Activated CD8-positive, alpha-beta T cell treated with anti-CD3 and anti-CD28 coated beads, Interleukin-2, amount 10 ng/mL, durations not matched to agents 7 days and 5 days (primary cell): ENCODE data around the gene SMU1. TPM values are rescaled to one million over a fixed set of nuclear protein-coding genes. Genes with fewer than 3 reads are reported as not detected.
"Not testable (repeated sequence)": the region's sequence is repeated elsewhere in the genome, so short reads cannot be mapped to it uniquely, and the experiment has no call there.

Experiments
- ATAC-seq: fragments of 150-1000 bp; cut with Tn5 transposase; one replicate; pipeline ENCODE4 v1.10.0; 2021; ENCODE audit warnings: moderate library complexity
- CTCF ChIA-PET: fragments of 350-600 bp; sonication (Branson Sonifier 250); formaldehyde crosslinking; loops from one replicate; lab custom pipeline; 2021; ENCODE audit warnings: antibody characterized with exemption; lab: Charles Lee
- POLR2A ChIA-PET: fragments of 350-600 bp; sonication (Branson Sonifier 250); formaldehyde crosslinking; loops from one replicate; lab custom pipeline; 2021; ENCODE audit warnings: antibody characterized with exemption; lab: Charles Lee
- DNase-seq: peaks from one replicate; pipeline ENCODE4 v3.0.0-alpha.2; 2020
- H3K27ac Mint-ChIP-seq: one replicate; pipeline ENCODE4 v1.8.0; 2021; ENCODE audit warnings: mild to moderate bottlenecking, mixed read lengths
- H3K27me3 Mint-ChIP-seq: one replicate; pipeline ENCODE4 v1.8.0; 2021; ENCODE audit warnings: low read depth, mixed read lengths
- H3K36me3 Mint-ChIP-seq: one replicate; pipeline ENCODE4 v1.8.0; 2021; ENCODE audit warnings: low read depth, mixed read lengths
- H3K4me1 Mint-ChIP-seq: one replicate; pipeline ENCODE4 v1.8.0; 2021; ENCODE audit warnings: low read depth, mixed read lengths
- H3K4me3 Mint-ChIP-seq: one replicate; pipeline ENCODE4 v1.8.0; 2021; ENCODE audit warnings: mild to moderate bottlenecking, mixed read lengths
- H3K9me3 Mint-ChIP-seq: one replicate; pipeline ENCODE4 v1.8.0; 2022; ENCODE audit warnings: mixed read lengths; ENCODE audit not compliant: insufficient read depth
- total RNA-seq, 2 experiments: library from RNA; stranded (reverse); gene quantifications; one replicate each; pipeline ENCODE4 v1.2.3, GENCODE V29; 2021

SMU1 gene
- total RNA-seq, 2 experiments from 2014 or later = 21.7 to 22.6 TPM

- peaks cover 42% of the 10 kb centered on the region for H3K36me3 Mint-ChIP-seq
- H3K4me1 Mint-ChIP-seq = peaks cover 47% of the 10 kb centered on the region
- no peaks in the 10 kb centered on the region for H3K27me3 Mint-ChIP-seq
- no peaks in the 10 kb centered on the region for H3K9me3 Mint-ChIP-seq
- DNase-seq (no peak), ATAC-seq (no peak)
- CTCF ChIA-PET = no interaction called here
- POLR2A ChIA-PET = interaction anchor here (2.6 to 4.6 kb wide), 4 partner anchors 10 to 498 kb away, joined by 14 to 77 read pairs (median 33); partner anchors contain the start of genes APTX, RIGI and SMU1
- H3K27ac Mint-ChIP-seq = peak overlapping the region; percentile 91
- peak overlapping the region; percentile 96 for H3K4me3 Mint-ChIP-seq
These were observed 52.8 kb downstream of the SMU1 start for GRCh38 chr9:33023661-33024060.

GRCh38 chr9:33022755-33023154, 53.7 kb downstream of the SMU1 start:
- Mint-ChIP-seq H3K36me3 (peaks cover 34% of the 10 kb centered on the region), H3K9me3 (no peaks in the 10 kb centered on the region), H3K27ac (peak overlapping the region; percentile 57), H3K4me3 (no peak overlapping the region), H3K4me1 (peaks cover 39% of the 10 kb centered on the region), H3K27me3 (no peaks in the 10 kb centered on the region)
- ChIA-PET CTCF (interaction anchor here (0.6 kb wide), 1 partner anchor 18 kb away, joined by 3 read pairs; no protein-coding TSS in a partner anchor), POLR2A (interaction anchor here (0.5 to 4.6 kb wide), 2 partner anchors 21 to 268 kb away, joined by 3 to 77 read pairs; partner anchors contain the start of genes APTX and NFX1)
- no peak for ATAC-seq
- DNase-seq = no peak

- no peaks in the 10 kb centered on the region for H3K9me3 Mint-ChIP-seq
- CTCF ChIA-PET = interaction anchor here (0.6 kb wide), 1 partner anchor 18 kb away, joined by 3 read pairs; no protein-coding TSS in a partner anchor
- H3K27ac Mint-ChIP-seq = no peak overlapping the region
- peaks cover 39% of the 10 kb centered on the region for H3K4me1 Mint-ChIP-seq
- ATAC-seq (no peak), DNase-seq (no peak)
- H3K27me3 Mint-ChIP-seq = no peaks in the 10 kb centered on the region
- POLR2A ChIA-PET = interaction anchor here (0.5 to 4.6 kb wide), 2 partner anchors 21 to 268 kb away, joined by 3 to 77 read pairs; partner anchors contain the start of genes APTX and NFX1
- H3K36me3 Mint-ChIP-seq = peaks cover 30% of the 10 kb centered on the region
- no peak overlapping the region for H3K4me3 Mint-ChIP-seq
These were observed 54.2 kb downstream of the SMU1 start for GRCh38 chr9:33022303-33022702.

GRCh38 chr9:33019797-33020196, 56.7 kb downstream of the SMU1 start:
- ChIA-PET POLR2A (interaction anchor here (0.5 kb wide), 1 partner anchor 591 kb away, joined by 4 read pairs; no protein-coding TSS in a partner anchor), CTCF (interaction anchor here (1.1 kb wide), 1 partner anchor 9 kb away, joined by 3 read pairs; no protein-coding TSS in a partner anchor)
- H3K4me1 Mint-ChIP-seq = peaks cover 25% of the 10 kb centered on the region
- H3K9me3 Mint-ChIP-seq = no peaks in the 10 kb centered on the region
- H3K4me3 Mint-ChIP-seq = no peak overlapping the region
- no peaks in the 10 kb centered on the region for H3K27me3 Mint-ChIP-seq
- H3K36me3 Mint-ChIP-seq = peaks cover 16% of the 10 kb centered on the region
- no peak overlapping the region for H3K27ac Mint-ChIP-seq
- ATAC-seq (no peak), DNase-seq (no peak)

GRCh38 chr9:33017283-33018041, 59.0 kb downstream of the SMU1 start:
- CTCF ChIA-PET = no interaction called here
- H3K4me1 Mint-ChIP-seq = peaks cover 5% of the 10 kb centered on the region
- no peak overlapping the region for H3K4me3 Mint-ChIP-seq
- ATAC-seq (no peak), DNase-seq (no peak)
- no peaks in the 10 kb centered on the region for H3K27me3 Mint-ChIP-seq
- H3K9me3 Mint-ChIP-seq = no peaks in the 10 kb centered on the region
- H3K27ac Mint-ChIP-seq = no peak overlapping the region
- POLR2A ChIA-PET = interaction anchor here (1.3 kb wide), 1 partner anchor 16 kb away, joined by 4 read pairs; the partner anchor contains the start of gene APTX
- H3K36me3 Mint-ChIP-seq = peaks cover 7% of the 10 kb centered on the region

- ChIA-PET POLR2A (interaction anchor here (3.9 kb wide), 1 partner anchor 10 kb away, joined by 35 read pairs; the partner anchor contains the start of gene DNAJA1), CTCF (no interaction called here)
- H3K36me3 Mint-ChIP-seq = no peaks in the 10 kb centered on the region
- H3K4me3 Mint-ChIP-seq = no peak overlapping the region
- H3K9me3 Mint-ChIP-seq = no peaks in the 10 kb centered on the region
- H3K27me3 Mint-ChIP-seq = no peaks in the 10 kb centered on the region
- no peak overlapping the region for H3K27ac Mint-ChIP-seq
- no peak for ATAC-seq
- H3K4me1 Mint-ChIP-seq = no peaks in the 10 kb centered on the region
- DNase-seq = no peak
These were observed 61.8 kb downstream of the SMU1 start for GRCh38 chr9:33014665-33015014.

GRCh38 chr9:33013962-33014664, 62.4 kb downstream of the SMU1 start:
- Mint-ChIP-seq H3K27ac (no peak overlapping the region), H3K4me1 (no peaks in the 10 kb centered on the region), H3K4me3 (no peak overlapping the region), H3K36me3 (no peaks in the 10 kb centered on the region), H3K9me3 (no peaks in the 10 kb centered on the region), H3K27me3 (no peaks in the 10 kb centered on the region)
- POLR2A ChIA-PET = interaction anchor here (0.6 to 3.9 kb wide), 2 partner anchors 11 to 31 kb away, joined by 3 to 35 read pairs; partner anchors contain the start of gene DNAJA1
- no peak for DNase-seq
- ATAC-seq = no peak
- CTCF ChIA-PET = no interaction called here

- ChIA-PET CTCF (no interaction called here), POLR2A (interaction anchor here (3.9 kb wide), 1 partner anchor 12 kb away, joined by 35 read pairs; the partner anchor contains the start of gene DNAJA1)
- H3K4me3 Mint-ChIP-seq = no peak overlapping the region
- no peak overlapping the region for H3K27ac Mint-ChIP-seq
- DNase-seq = no peak
- H3K36me3 Mint-ChIP-seq = no peaks in the 10 kb centered on the region
- H3K4me1 Mint-ChIP-seq = no peaks in the 10 kb centered on the region
- no peaks in the 10 kb centered on the region for H3K27me3 Mint-ChIP-seq
- H3K9me3 Mint-ChIP-seq = no peaks in the 10 kb centered on the region
- ATAC-seq = no peak
These were observed 64.0 kb downstream of the SMU1 start for GRCh38 chr9:33012328-33013069.

- no peaks in the 10 kb centered on the region for H3K27me3 Mint-ChIP-seq
- no peaks in the 10 kb centered on the region for H3K36me3 Mint-ChIP-seq
- no peak for DNase-seq
- no peaks in the 10 kb centered on the region for H3K9me3 Mint-ChIP-seq
- ChIA-PET CTCF (no interaction called here), POLR2A (interaction anchor here (3.9 kb wide), 1 partner anchor 13 kb away, joined by 35 read pairs; the partner anchor contains the start of gene DNAJA1)
- no peak for ATAC-seq
- no peak overlapping the region for H3K27ac Mint-ChIP-seq
- no peak overlapping the region for H3K4me3 Mint-ChIP-seq
- H3K4me1 Mint-ChIP-seq = no peaks in the 10 kb centered on the region
These were observed 64.6 kb downstream of the SMU1 start for GRCh38 chr9:33011831-33012230.

- ATAC-seq = no peak
- CTCF ChIA-PET = no interaction called here
- H3K4me3 Mint-ChIP-seq = no peak overlapping the region
- H3K9me3 Mint-ChIP-seq = no peaks in the 10 kb centered on the region
- no peak overlapping the region for H3K27ac Mint-ChIP-seq
- no peak for DNase-seq
- no peaks in the 10 kb centered on the region for H3K36me3 Mint-ChIP-seq
- POLR2A ChIA-PET = interaction anchor here (0.8 kb wide), 1 partner anchor 17 kb away, joined by 3 read pairs; no protein-coding TSS in a partner anchor
- peaks cover under 1% of the 10 kb centered on the region for H3K4me1 Mint-ChIP-seq
- no peaks in the 10 kb centered on the region for H3K27me3 Mint-ChIP-seq
These were observed 68.7 kb downstream of the SMU1 start for GRCh38 chr9:33007755-33008154.

- peaks cover 12% of the 10 kb centered on the region for H3K4me1 Mint-ChIP-seq
- H3K36me3 Mint-ChIP-seq, H3K27me3 Mint-ChIP-seq, CTCF ChIA-PET, H3K27ac Mint-ChIP-seq, DNase-seq, H3K4me3 Mint-ChIP-seq, ATAC-seq, H3K9me3 Mint-ChIP-seq: not testable (repeated sequence)
- POLR2A ChIA-PET = interaction anchor here (7.4 kb wide), 1 partner anchor 19 kb away, joined by 77 read pairs; the partner anchor contains the start of gene DNAJA1
These were observed 71.1 kb downstream of the SMU1 start for GRCh38 chr9:33005335-33005734.
